Measurements from ENCODE around the gene SV2B.

The SV2B gene

GRCh38 chr15:91291673-91292072, 191.6 kb downstream of the SV2B start:
- no peak overlapping the region for H3K4me3 ChIP-seq (ENCODE audit: low read depth, low read length)
- DNase-seq (ENCODE audit: low read depth) = no peak

GRCh38 chr15:91294344-91294743, 194.3 kb downstream of the SV2B start:
- no peak overlapping the region for H3K4me3 ChIP-seq (ENCODE audit: low read depth, low read length)
- DNase-seq (ENCODE audit: low read depth) = no peak

GRCh38 chr15:91294795-91295194, 194.7 kb downstream of the SV2B start:
- H3K4me3 ChIP-seq (ENCODE audit: low read depth, low read length) = no peak overlapping the region
- no peak for DNase-seq (ENCODE audit: low read depth)

- no peak for DNase-seq (ENCODE audit: low read depth)
Measured at GRCh38 chr15:91298101-91298500, 198.0 kb downstream of the SV2B start.

GRCh38 chr15:91302588-91303439, 202.8 kb downstream of the SV2B start:
- H3K4me3 ChIP-seq (ENCODE audit: low read depth, low read length) = no peak overlapping the region
- peak; percentile 24 for DNase-seq (ENCODE audit: low read depth)

More at GRCh38 chr15:91298101-91298500, 198.0 kb downstream of the SV2B start:
- H3K4me3 ChIP-seq (ENCODE audit: low read depth, low read length) = no peak overlapping the region

GRCh38 chr15:91304210-91304609, 204.2 kb downstream of the SV2B start:
- H3K4me3 ChIP-seq (ENCODE audit: low read depth, low read length) = no peak overlapping the region
- DNase-seq (ENCODE audit: low read depth) = no peak

- no peak for DNase-seq (ENCODE audit: low read depth)
- H3K4me3 ChIP-seq (ENCODE audit: low read depth, low read length) = no peak overlapping the region
Measured at GRCh38 chr15:91304786-91305185, 204.7 kb downstream of the SV2B start.

- no peak for DNase-seq (ENCODE audit: low read depth)
- no peak overlapping the region for H3K4me3 ChIP-seq (ENCODE audit: low read depth, low read length)
Measured at GRCh38 chr15:91306144-91306543, 206.1 kb downstream of the SV2B start.

GRCh38 chr15:91307601-91308000, 207.5 kb downstream of the SV2B start:
- no peak for DNase-seq (ENCODE audit: low read depth)
- H3K4me3 ChIP-seq (ENCODE audit: low read depth, low read length) = no peak overlapping the region

- H3K4me3 ChIP-seq (ENCODE audit: low read depth, low read length) = no peak overlapping the region
- DNase-seq (ENCODE audit: low read depth) = no peak
Measured at GRCh38 chr15:91308199-91308598, 208.1 kb downstream of the SV2B start.

GRCh38 chr15:91308855-91309254, 208.8 kb downstream of the SV2B start:
- H3K4me3 ChIP-seq (ENCODE audit: low read depth, low read length) = no peak overlapping the region
- DNase-seq (ENCODE audit: low read depth) = no peak

- H3K4me3 ChIP-seq (ENCODE audit: low read depth, low read length) = no peak overlapping the region
- no peak for DNase-seq (ENCODE audit: low read depth)
Measured at GRCh38 chr15:91311986-91312385, 211.9 kb downstream of the SV2B start.

- no peak for DNase-seq (ENCODE audit: low read depth)
- no peak overlapping the region for H3K4me3 ChIP-seq (ENCODE audit: low read depth, low read length)
Measured at GRCh38 chr15:91316126-91316525, 216.1 kb downstream of the SV2B start.

GRCh38 chr15:91318516-91318915, 218.5 kb downstream of the SV2B start:
- no peak for DNase-seq (ENCODE audit: low read depth)

GRCh38 chr15:91318931-91319330, 218.9 kb downstream of the SV2B start:
- DNase-seq (ENCODE audit: low read depth) = no peak
- no peak overlapping the region for H3K4me3 ChIP-seq (ENCODE audit: low read depth, low read length)

More at GRCh38 chr15:91318516-91318915, 218.5 kb downstream of the SV2B start:
- no peak overlapping the region for H3K4me3 ChIP-seq (ENCODE audit: low read depth, low read length)

- DNase-seq (ENCODE audit: low read depth) = no peak
- H3K4me3 ChIP-seq (ENCODE audit: low read depth, low read length) = no peak overlapping the region
Measured at GRCh38 chr15:91319371-91320059, 219.5 kb downstream of the SV2B start.

GRCh38 chr15:91320101-91320500, 220.0 kb downstream of the SV2B start:
- no peak overlapping the region for H3K4me3 ChIP-seq (ENCODE audit: low read depth, low read length)
- DNase-seq (ENCODE audit: low read depth) = no peak

GRCh38 chr15:91329914-91330313, 229.9 kb downstream of the SV2B start:
- no peak for DNase-seq (ENCODE audit: low read depth)
- H3K4me3 ChIP-seq (ENCODE audit: low read depth, low read length) = no peak overlapping the region

GRCh38 chr15:91331581-91331980, 231.5 kb downstream of the SV2B start:
- DNase-seq (ENCODE audit: low read depth) = no peak

GRCh38 chr15:91335702-91336101, 235.6 kb downstream of the SV2B start:
- H3K4me3 ChIP-seq (ENCODE audit: low read depth, low read length) = no peak overlapping the region
- no peak for DNase-seq (ENCODE audit: low read depth)

More at GRCh38 chr15:91331581-91331980, 231.5 kb downstream of the SV2B start:
- no peak overlapping the region for H3K4me3 ChIP-seq (ENCODE audit: low read depth, low read length)

- no peak overlapping the region for H3K4me3 ChIP-seq (ENCODE audit: low read depth, low read length)
- no peak for DNase-seq (ENCODE audit: low read depth)
Measured at GRCh38 chr15:91336687-91337086, 236.6 kb downstream of the SV2B start.

Data from skeletal muscle cell (primary cell).